GM23338 (cell line): ENCODE measurements around the gene MAP3K5. TPM values are rescaled to one million over a fixed set of nuclear protein-coding genes. Genes with fewer than 3 reads are reported as not detected.

Experiments used
- CREB1 ChIP-seq: fragments of 250-450 bp; sonication (Bioruptor Pico); IDR thresholded peaks from 2 replicates; pipeline ENCODE4 v1.5.0; 2020; ENCODE audit warnings: low read depth, mild to moderate bottlenecking, moderate library complexity
- CTCF ChIP-seq, 2 experiments: fragments of 200-600 bp in 1 of 2; sonication (generic) in 1 of 2; conservative IDR thresholded peaks; 2 replicates each; pipeline versions ENCODE4 v1.5.1 to v1.6.1; 2016 to 2017; ENCODE audit warnings: antibody characterized with exemption in 2 of 2, low read depth in 2 of 2, mild to moderate bottlenecking in 2 of 2, moderate library complexity in 1 of 2
- EZH2phosphoT487 ChIP-seq: fragments of 200-600 bp; sonication (generic); IDR thresholded peaks from one replicate; pipeline ENCODE4 v1.8.1; 2018; ENCODE audit warnings: antibody characterized with exemption; ENCODE audit not compliant: unreplicated experiment
- NANOG ChIP-seq: IDR thresholded peaks from 2 replicates; pipeline ENCODE4 v1.6.1; 2016; ENCODE audit warnings: antibody characterized with exemption, borderline replicate concordance
- POLR2AphosphoS5 ChIP-seq: IDR thresholded peaks from 2 replicates; pipeline ENCODE4 v1.6.1; 2016; ENCODE audit warnings: antibody characterized with exemption, low read depth
- STAT1 ChIP-seq: IDR thresholded peaks from one replicate; pipeline ENCODE4 v1.6.1; 2016; ENCODE audit warnings: antibody characterized with exemption; ENCODE audit not compliant: unreplicated experiment
- ZNF114 ChIP-seq: fragments of 250-450 bp; sonication (Bioruptor Pico); IDR thresholded peaks from 2 replicates; pipeline ENCODE4 v1.5.0; 2020; ENCODE audit warnings: mild to moderate bottlenecking, moderate library complexity
- ZNF462 ChIP-seq: fragments of 250-450 bp; sonication (Bioruptor Pico); IDR thresholded peaks from 2 replicates; pipeline ENCODE4 v1.5.0; 2020; ENCODE audit warnings: mild to moderate bottlenecking, moderate library complexity
- polyA plus RNA-seq: library from polyadenylated mRNA; unstranded; fragments of >200 nt; fragmentation: Nextera tagmentation; extraction: Ambion mirVana; gene quantifications from 2 replicates; pipeline ENCODE4 v1.2.1, GENCODE V29; 2016
- total RNA-seq: library from RNA; depleted of rRNA; stranded (reverse); fragments of >200 nt; shearing (Covaris generic); gene quantifications from 2 replicates; pipeline ENCODE4 v1.2.3, GENCODE V29; 2014
- TF ChIP-seq, protein P1 (sequence below): IDR thresholded peaks from 2 replicates; pipeline ENCODE4 v1.6.1; 2016; ENCODE audit warnings: antibody characterized with exemption

The MAP3K5 gene
- total and polyA plus RNA-seq, 2 experiments from 2014 or later, result 0.76 to 2.8 TPM

DNA sequence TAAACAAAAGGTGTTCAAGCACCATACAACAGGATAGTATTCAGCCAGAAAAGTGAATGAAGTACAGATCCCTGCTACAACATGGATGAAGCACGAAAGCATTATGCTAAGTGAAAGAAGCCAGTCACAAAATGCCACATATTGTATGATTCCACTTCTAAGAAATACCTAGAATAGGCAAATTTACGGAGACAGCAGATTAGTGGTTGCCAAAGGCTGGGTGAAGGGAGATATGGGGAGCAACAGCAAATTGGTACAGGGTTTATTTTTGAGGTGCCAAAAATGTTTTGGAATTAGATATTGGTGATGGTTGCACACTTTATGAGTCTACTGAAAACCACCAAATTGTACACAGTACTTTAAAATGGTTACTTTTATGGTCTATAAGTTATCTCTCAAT is 23.2 kb downstream of the MAP3K5 start (continued):
- TF ChIP-seq ZNF462 (CRISPR knock-in tag) (no peak), POLR2AphosphoS5 (no peak), STAT1 (no peak), NANOG (no peak), ZNF114 (no peak), CREB1 (CRISPR knock-in tag) (no peak), EZH2phosphoT487 (no peak), CTCF (conservative IDR thresholded peaks at IDR 0.05; ENCODE audit: low read depth in 2 of 2) (no peak)
- TF ChIP-seq, protein P1, sequence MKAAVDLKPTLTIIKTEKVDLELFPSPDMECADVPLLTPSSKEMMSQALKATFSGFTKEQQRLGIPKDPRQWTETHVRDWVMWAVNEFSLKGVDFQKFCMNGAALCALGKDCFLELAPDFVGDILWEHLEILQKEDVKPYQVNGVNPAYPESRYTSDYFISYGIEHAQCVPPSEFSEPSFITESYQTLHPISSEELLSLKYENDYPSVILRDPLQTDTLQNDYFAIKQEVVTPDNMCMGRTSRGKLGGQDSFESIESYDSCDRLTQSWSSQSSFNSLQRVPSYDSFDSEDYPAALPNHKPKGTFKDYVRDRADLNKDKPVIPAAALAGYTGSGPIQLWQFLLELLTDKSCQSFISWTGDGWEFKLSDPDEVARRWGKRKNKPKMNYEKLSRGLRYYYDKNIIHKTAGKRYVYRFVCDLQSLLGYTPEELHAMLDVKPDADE, result no peak
